Measurements from ENCODE around the gene DNAJB6.

DNA sequence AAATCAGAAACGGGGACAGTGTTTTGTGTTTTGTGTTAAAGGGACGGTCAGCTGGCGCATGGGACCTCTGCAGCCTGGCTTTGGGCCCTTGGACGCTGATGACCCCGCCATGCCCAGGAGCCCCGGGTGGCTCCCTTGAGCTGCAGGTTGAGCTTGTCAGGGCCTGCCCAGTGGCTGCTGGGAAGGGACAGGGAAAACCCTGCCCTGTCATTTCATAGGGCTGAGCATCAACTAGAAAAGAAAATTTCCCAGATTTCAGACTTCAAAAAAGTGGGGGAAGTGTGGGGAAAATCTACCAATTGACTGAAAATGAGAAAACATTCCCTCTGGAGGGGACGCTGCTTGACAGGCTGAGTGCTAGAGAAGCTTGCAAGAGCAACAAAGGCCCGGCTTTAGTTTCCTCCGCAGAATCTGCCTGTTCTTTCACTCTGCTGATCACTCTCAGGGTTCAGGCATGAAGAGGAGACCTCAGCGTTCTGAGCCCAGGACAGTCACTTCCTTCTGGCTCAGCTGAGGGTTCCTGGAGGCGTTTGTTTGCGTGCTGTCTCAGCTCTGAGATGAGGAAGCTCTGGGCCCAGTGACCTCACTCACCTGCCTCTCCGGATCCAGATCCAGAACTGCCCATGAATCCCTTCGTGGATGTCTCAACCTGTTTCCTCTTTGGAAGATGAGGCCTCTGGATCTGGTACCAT lies 18.6 kb upstream of the DNAJB6 start:
- TF ChIP-seq POLR2AphosphoS5 (IDR thresholded peaks at IDR 0.05) = no peak
- TF ChIP-seq EP300 (IDR thresholded peaks at IDR 0.05) = no peak

Data from stomach (tissue), 4 donors.